Tibial nerve (tissue), 4 donors: Measurements from ENCODE around the gene SLC17A7. TPM values are rescaled to one million over a fixed set of nuclear protein-coding genes. Genes with fewer than 3 reads are reported as not detected.

Experiments used
- DNase-seq, 2 donors: peaks; one replicate each; pipeline ENCODE4 v3.0.0-alpha.2; 2019; ENCODE audit warnings: low spot score in 2 of 2
- H3K27ac ChIP-seq, 4 donors: fragments of 200-600 bp; sonication (generic) in 3 of 4; one replicate each; pipeline ENCODE4 v1.5.1; 2017 to 2019; ENCODE audit warnings: mild to moderate bottlenecking in 1 of 4
- H3K27me3 ChIP-seq, 2 donors: fragments of 200-600 bp; sonication (generic) in 1 of 2; one replicate each; pipeline versions ENCODE4 v1.5.1 to v1.6.0; 2017 to 2019
- H3K36me3 ChIP-seq, 3 donors: fragments of 200-600 bp; sonication (generic); one replicate each; pipeline ENCODE4 v1.5.1; 2018 to 2019
- H3K4me1 ChIP-seq, 4 donors: fragments of 200-600 bp; sonication (generic) in 3 of 4; one replicate each; pipeline ENCODE4 v1.5.1; 2017 to 2019
- H3K4me3 ChIP-seq, 4 donors: fragments of 200-600 bp; sonication (generic) in 3 of 4; one replicate each; pipeline ENCODE4 v1.5.1; 2017 to 2019; ENCODE audit warnings: mild to moderate bottlenecking in 1 of 4, moderate library complexity in 1 of 4
- H3K9me3 ChIP-seq, 4 donors: fragments of 200-600 bp; sonication (generic) in 3 of 4; one replicate each; pipeline ENCODE4 v1.5.1; 2017 to 2019
- EP300 ChIP-seq, 2 donors: sonication (generic); formaldehyde crosslinking; IDR thresholded peaks; one replicate each; pipeline ENCODE4 v1.6.1; 2017; ENCODE audit warnings: antibody characterized with exemption in 2 of 2, mild to moderate bottlenecking in 1 of 2
- POLR2A ChIP-seq, 2 donors: fragments of 450-650 bp; IDR thresholded peaks; one replicate each; pipeline ENCODE4 v1.6.1; 2017; ENCODE audit warnings: antibody characterized with exemption in 2 of 2, mild to moderate bottlenecking in 2 of 2, moderate library complexity in 2 of 2
- WGBS, 2 donors: methylation state at CpG; one replicate each; pipeline ENCODE4 v1.1.5; 2018; 5-methylcytosine and 5-hydroxymethylcytosine counted together
- total RNA-seq, 4 donors: library from RNA; depleted of rRNA; stranded (reverse); fragments of >200 nt; gene quantifications; one replicate each; pipeline ENCODE4 v1.1.0, GENCODE V29; 2016
- TF ChIP-seq, protein P1 (sequence below), 5 experiments: fragments of 200-600 bp in 3 of 5; fragments of 450-650 bp in 2 of 5; sonication (generic) in 3 of 5; IDR thresholded peaks; one replicate each; pipeline ENCODE4 v1.5.1; 2016 to 2019; ENCODE audit warnings: antibody characterized with exemption in 5 of 5, mild to moderate bottlenecking in 3 of 5, moderate library complexity in 2 of 5

The SLC17A7 gene
- total RNA-seq, 4 donors from 2014 or later = 2.4 to 7.1 (median 6.2) TPM

DNA sequence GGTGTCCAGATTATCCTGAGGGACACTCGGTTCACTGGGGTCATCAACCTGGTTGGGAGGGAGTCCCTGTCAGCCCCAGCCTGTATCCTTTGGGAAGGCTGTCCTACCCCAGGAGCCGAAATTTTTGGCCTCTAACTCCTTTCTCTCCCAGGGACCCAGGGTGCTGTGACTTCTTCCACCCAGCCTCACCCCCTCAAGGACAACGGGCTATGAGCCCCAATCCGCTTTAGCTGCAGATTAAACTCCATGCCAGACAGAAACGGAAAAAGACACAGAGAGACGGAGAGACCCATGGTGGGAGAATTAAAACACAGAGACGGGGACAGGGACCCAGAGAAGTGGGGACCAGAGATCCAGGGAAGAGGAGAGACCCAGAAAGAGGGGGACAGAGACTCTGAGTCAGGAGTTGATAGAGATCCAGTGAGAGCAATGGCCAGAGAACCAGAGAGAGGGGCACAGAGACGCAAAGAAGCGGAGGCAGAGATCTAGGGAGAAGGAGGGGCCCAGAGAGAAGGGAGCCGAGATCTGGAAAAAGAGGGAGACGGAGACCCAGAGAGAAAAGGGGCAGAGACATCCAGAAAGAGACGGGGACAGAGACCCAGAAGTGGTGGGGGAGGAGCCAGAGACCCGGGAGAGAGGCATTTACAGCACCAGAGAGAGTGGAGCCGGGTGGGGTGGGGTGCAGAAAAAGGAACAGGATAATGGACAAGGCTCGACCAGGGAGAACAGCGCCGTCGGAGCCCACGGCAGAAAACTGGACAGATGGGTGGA lies 703 bp downstream of the SLC17A7 start:
- H3K27me3 ChIP-seq = peaks cover 0 to 68% of the 10 kb centered on the region in 2 donors
- H3K4me1 ChIP-seq = peaks cover 0 to 40% (median 0%) of the 10 kb centered on the region in 4 donors
- H3K27ac ChIP-seq = peak overlapping the region in 1 of 4 donors; percentile 43
- TF ChIP-seq EP300 (IDR thresholded peaks at IDR 0.05) (no peak), POLR2A (IDR thresholded peaks at IDR 0.05) (no peak)
- TF ChIP-seq, protein P1, sequence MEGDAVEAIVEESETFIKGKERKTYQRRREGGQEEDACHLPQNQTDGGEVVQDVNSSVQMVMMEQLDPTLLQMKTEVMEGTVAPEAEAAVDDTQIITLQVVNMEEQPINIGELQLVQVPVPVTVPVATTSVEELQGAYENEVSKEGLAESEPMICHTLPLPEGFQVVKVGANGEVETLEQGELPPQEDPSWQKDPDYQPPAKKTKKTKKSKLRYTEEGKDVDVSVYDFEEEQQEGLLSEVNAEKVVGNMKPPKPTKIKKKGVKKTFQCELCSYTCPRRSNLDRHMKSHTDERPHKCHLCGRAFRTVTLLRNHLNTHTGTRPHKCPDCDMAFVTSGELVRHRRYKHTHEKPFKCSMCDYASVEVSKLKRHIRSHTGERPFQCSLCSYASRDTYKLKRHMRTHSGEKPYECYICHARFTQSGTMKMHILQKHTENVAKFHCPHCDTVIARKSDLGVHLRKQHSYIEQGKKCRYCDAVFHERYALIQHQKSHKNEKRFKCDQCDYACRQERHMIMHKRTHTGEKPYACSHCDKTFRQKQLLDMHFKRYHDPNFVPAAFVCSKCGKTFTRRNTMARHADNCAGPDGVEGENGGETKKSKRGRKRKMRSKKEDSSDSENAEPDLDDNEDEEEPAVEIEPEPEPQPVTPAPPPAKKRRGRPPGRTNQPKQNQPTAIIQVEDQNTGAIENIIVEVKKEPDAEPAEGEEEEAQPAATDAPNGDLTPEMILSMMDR (IDR thresholded peaks at IDR 0.05) = no peak
- peak overlapping the region in 3 of 4 donors; percentile 17 to 58 (median 30) for H3K4me3 ChIP-seq
- no peaks in the 10 kb centered on the region for H3K9me3 ChIP-seq
- DNase-seq = peak in 1 of 2 donors; percentile 28
- 23 to 26% methylated on average over 19 of the region's 19 CpGs for WGBS, 2 donors
- H3K36me3 ChIP-seq = no peaks in the 10 kb centered on the region

- H3K9me3 ChIP-seq = no peaks in the 10 kb centered on the region
- 42 to 54% methylated on average over 6 of the region's 6 CpGs for WGBS, 2 donors
- H3K4me1 ChIP-seq = peaks cover 0 to 40% (median 0%) of the 10 kb centered on the region in 4 donors
- H3K27ac ChIP-seq = no peak overlapping the region
- peaks cover 0 to 76% of the 10 kb centered on the region in 2 donors for H3K27me3 ChIP-seq
- TF ChIP-seq EP300 (IDR thresholded peaks at IDR 0.05) (no peak), POLR2A (IDR thresholded peaks at IDR 0.05) (no peak)
- TF ChIP-seq, protein P1 (IDR thresholded peaks at IDR 0.05) = no peak
- no peak for DNase-seq
- no peak overlapping the region for H3K4me3 ChIP-seq
- H3K36me3 ChIP-seq = no peaks in the 10 kb centered on the region
These were observed 1.5 kb downstream of the SLC17A7 start for GRCh38 chr19:49439836-49440235.

DNA sequence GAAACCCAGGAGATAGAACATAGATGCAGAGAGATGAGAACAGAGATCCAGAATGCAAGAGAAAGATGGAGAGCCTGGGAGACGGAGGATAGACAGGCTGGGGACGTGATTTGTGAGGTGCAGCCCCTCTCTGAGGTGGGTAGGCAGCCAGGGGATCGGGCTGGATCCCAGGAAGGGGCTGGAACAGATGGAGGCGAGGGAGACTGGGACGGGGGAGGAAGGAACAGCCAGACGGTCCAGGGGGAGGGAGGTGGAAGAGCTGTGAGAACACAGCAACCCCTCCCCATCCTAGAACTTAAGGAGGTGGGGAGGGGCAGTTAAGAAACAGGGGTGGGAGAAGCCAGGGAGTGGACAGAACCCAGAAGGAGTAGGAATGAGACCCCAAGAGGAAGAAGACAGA lies 3.1 kb downstream of the SLC17A7 start:
- 27 to 28% methylated on average over 6 of the region's 6 CpGs for WGBS, 2 donors
- no peaks in the 10 kb centered on the region for H3K36me3 ChIP-seq
- no peak overlapping the region for H3K27ac ChIP-seq
- no peaks in the 10 kb centered on the region for H3K9me3 ChIP-seq
- H3K4me3 ChIP-seq = no peak overlapping the region
- TF ChIP-seq, protein P1 (IDR thresholded peaks at IDR 0.05) = no peak
- no peak for TF ChIP-seq POLR2A (IDR thresholded peaks at IDR 0.05)
- no peak for TF ChIP-seq EP300 (IDR thresholded peaks at IDR 0.05)
- H3K4me1 ChIP-seq = peaks cover 0 to 33% (median 0%) of the 10 kb centered on the region in 4 donors
- no peak for DNase-seq
- peaks cover 0 to 91% of the 10 kb centered on the region in 2 donors for H3K27me3 ChIP-seq

- Histone ChIP-seq H3K36me3 (no peaks in the 10 kb centered on the region), H3K9me3 (no peaks in the 10 kb centered on the region), H3K4me3 (no peak overlapping the region), H3K27me3 (peaks cover 0 to 98% of the 10 kb centered on the region in 2 donors), H3K4me1 (peaks cover 0 to 25% (median 0%) of the 10 kb centered on the region in 4 donors), H3K27ac (no peak overlapping the region)
- no peak for DNase-seq
- WGBS, 2 donors = 20 to 29% methylated on average over 8 of the region's 8 CpGs
- TF ChIP-seq, protein P1 (IDR thresholded peaks at IDR 0.05) = no peak
- no peak for TF ChIP-seq POLR2A (IDR thresholded peaks at IDR 0.05)
- TF ChIP-seq EP300 (IDR thresholded peaks at IDR 0.05) = no peak
These were observed 4.1 kb downstream of the SLC17A7 start for GRCh38 chr19:49437231-49437630.

DNA sequence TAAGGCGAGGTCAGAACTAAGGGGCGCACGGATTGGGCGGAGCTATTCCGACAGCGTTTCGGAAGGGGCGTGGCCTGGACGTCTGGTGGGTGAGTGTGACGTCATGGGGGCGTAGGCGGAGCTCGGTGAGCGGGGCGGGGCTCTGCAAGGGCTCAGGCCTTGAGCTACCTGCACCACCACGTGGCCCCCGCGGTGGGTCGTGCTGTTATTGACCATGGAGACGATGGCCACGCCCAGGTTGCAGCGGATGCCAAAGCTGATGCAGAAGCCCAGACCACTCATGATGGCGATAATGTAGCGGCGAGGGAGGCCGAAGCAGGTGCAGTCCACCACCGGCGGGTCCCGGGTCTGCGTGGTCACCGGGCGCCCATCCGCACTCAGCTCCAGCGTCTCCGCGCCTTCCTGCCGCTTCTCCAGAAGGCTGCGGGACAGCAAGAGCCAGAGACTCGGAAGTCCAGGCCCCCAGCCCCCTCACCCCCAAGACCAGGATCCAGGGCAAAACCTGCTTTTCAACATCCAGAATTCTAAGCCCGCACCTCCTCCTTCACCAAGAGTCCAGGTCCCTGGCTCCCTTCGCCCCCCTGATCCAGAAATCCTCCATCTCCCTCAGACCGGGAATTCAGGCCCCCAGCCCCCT lies 4.8 kb downstream of the SLC17A7 start:
- H3K4me1 ChIP-seq = peaks cover 0 to 18% (median 0%) of the 10 kb centered on the region in 4 donors
- H3K4me3 ChIP-seq = no peak overlapping the region
- H3K36me3 ChIP-seq = no peaks in the 10 kb centered on the region
- H3K9me3 ChIP-seq = no peaks in the 10 kb centered on the region
- H3K27me3 ChIP-seq = peaks cover 0 to 98% of the 10 kb centered on the region in 2 donors
- WGBS, 2 donors = 20 to 36% methylated on average over 29 to 42 of the region's 42 CpGs
- DNase-seq = no peak
- TF ChIP-seq, protein P1 (IDR thresholded peaks at IDR 0.05) = no peak
- TF ChIP-seq POLR2A (IDR thresholded peaks at IDR 0.05) (no peak), EP300 (IDR thresholded peaks at IDR 0.05) (no peak)
- H3K27ac ChIP-seq = no peak overlapping the region
